D341Med (cell line): ENCODE data around the gene PIGL.
"Not testable (repeated sequence)": the region's sequence is repeated elsewhere in the genome, so short reads cannot be mapped to it uniquely, and the experiment has no call there.

Experiments
- DNase-seq: peaks from one replicate; pipeline ENCODE4 v3.0.0; 2012; ENCODE audit warnings: low spot score

The PIGL gene

GRCh38 chr17:16216341-16217001, 539 bp upstream of the PIGL start:
- DNase-seq: not testable (repeated sequence)

GRCh38 chr17:16222406-16222805, 5.4 kb downstream of the PIGL start:
- DNase-seq: no peak

GRCh38 chr17:16229912-16230561, 13.0 kb downstream of the PIGL start:
- not testable (repeated sequence) for DNase-seq

- DNase-seq: no peak
Measured at GRCh38 chr17:16232391-16232790, 15.4 kb downstream of the PIGL start.

- DNase-seq: no peak
Measured at GRCh38 chr17:16239931-16240330, 22.9 kb downstream of the PIGL start.

- no peak for DNase-seq
Measured at GRCh38 chr17:16241906-16242399, 24.9 kb downstream of the PIGL start.

- no peak for DNase-seq
Measured at GRCh38 chr17:16243385-16243784, 26.4 kb downstream of the PIGL start.

GRCh38 chr17:16243801-16244567, 27.0 kb downstream of the PIGL start:
- no peak for DNase-seq

GRCh38 chr17:16247586-16247984, 30.6 kb downstream of the PIGL start:
- no peak for DNase-seq

- no peak for DNase-seq
Measured at GRCh38 chr17:16250635-16251034, 33.6 kb downstream of the PIGL start.

GRCh38 chr17:16251043-16251442, 34.0 kb downstream of the PIGL start:
- DNase-seq: no peak

GRCh38 chr17:16251556-16251955, 34.5 kb downstream of the PIGL start:
- no peak for DNase-seq

GRCh38 chr17:16254773-16255400, 37.9 kb downstream of the PIGL start:
- DNase-seq: no peak

GRCh38 chr17:16255481-16255921, 38.5 kb downstream of the PIGL start:
- peak; percentile 33 for DNase-seq

GRCh38 chr17:16258901-16259300, 41.9 kb downstream of the PIGL start:
- DNase-seq: no peak

- no peak for DNase-seq
Measured at GRCh38 chr17:16259926-16260325, 42.9 kb downstream of the PIGL start.

GRCh38 chr17:16261049-16261448, 44.0 kb downstream of the PIGL start:
- no peak for DNase-seq

GRCh38 chr17:16262201-16262600, 45.2 kb downstream of the PIGL start:
- no peak for DNase-seq

GRCh38 chr17:16267174-16267573, 50.2 kb downstream of the PIGL start:
- DNase-seq: no peak

- DNase-seq: no peak
Measured at GRCh38 chr17:16269658-16270057, 52.6 kb downstream of the PIGL start.

GRCh38 chr17:16272111-16272840, 55.3 kb downstream of the PIGL start:
- no peak for DNase-seq

GRCh38 chr17:16273499-16273898, 56.5 kb downstream of the PIGL start:
- DNase-seq: no peak
